ENCODE data around the gene POU5F2.
A peak's percentile ranks its signal among the peaks of the same experiment; 100 is the strongest.

The POU5F2 gene

DNA sequence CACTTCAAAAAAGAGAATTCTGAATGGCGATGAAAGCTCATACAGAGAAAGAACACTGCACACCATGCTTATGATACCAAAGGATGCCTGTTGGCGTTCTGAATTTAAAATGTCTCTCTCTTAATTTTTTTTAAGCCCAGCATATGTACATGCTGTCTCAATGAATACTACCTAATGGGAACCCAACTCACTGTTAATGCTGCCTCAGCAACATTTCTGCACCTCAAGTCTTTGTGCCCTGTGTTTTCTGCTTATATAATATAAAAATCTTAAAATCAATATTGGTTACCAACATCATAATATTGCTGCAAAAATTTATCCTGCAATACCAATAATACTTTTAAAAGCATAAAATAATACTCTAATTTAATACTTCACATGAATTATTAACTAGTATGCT is 44.1 kb upstream of the POU5F2 start:
- Histone ChIP-seq H2BK5ac (ENCODE audit: low read length) (no peak overlapping the region), H2AK5ac (ENCODE audit: low read depth, low read length) (no peak overlapping the region), H3K27ac (replicated peaks; ENCODE audit: low read length) (no peak overlapping the region), H2AFZ (ENCODE audit: low read length) (no peak overlapping the region), H3K18ac (ENCODE audit: low read length) (no peak overlapping the region), H3K4me3 (ENCODE audit: low read length in 2 of 2) (no peak overlapping the region), H4K91ac (ENCODE audit: low read depth, low read length, poor library complexity) (no peak overlapping the region), H3K79me1 (ENCODE audit: low read depth, low read length) (no peaks in the 10 kb centered on the region), H2BK120ac (ENCODE audit: low read depth, low read length) (no peak overlapping the region), H3K23ac (ENCODE audit: low read depth, low read length, poor library complexity) (no peak overlapping the region), H3K4me2 (ENCODE audit: insufficient read depth, low read length, poor library complexity, severe bottlenecking) (no peak overlapping the region), H3K4me1 (ENCODE audit: control insufficient read depth in 2 of 2, insufficient read depth in 1 of 2, low read depth in 1 of 2, low read length in 2 of 2) (peaks cover 0 to 3% of the 10 kb centered on the region in 2 donors), H3K9me3 (replicated peaks in 1 of 2; ENCODE audit: control insufficient read depth in 2 of 2, insufficient read depth in 1 of 2, low read depth in 1 of 2, low read length in 2 of 2) (no peaks in the 10 kb centered on the region), H3K27me3 (ENCODE audit: control insufficient read depth in 3 of 3, insufficient read depth in 3 of 3, low read depth in 1 of 3, low read length in 3 of 3) (no peaks in the 10 kb centered on the region), H3K9ac (ENCODE audit: low read depth, low read length, poor library complexity) (no peak overlapping the region), H3K4ac (ENCODE audit: low read length) (no peak overlapping the region), H2BK12ac (ENCODE audit: low read length) (no peak overlapping the region), H3K36me3 (replicated peaks in 1 of 2; ENCODE audit: control insufficient read depth in 2 of 2, insufficient read depth in 2 of 2, low read length in 2 of 2) (no peaks in the 10 kb centered on the region), H2BK15ac (ENCODE audit: low read length) (no peak overlapping the region), H3K14ac (ENCODE audit: low read length) (no peak overlapping the region), H4K8ac (ENCODE audit: low read depth, low read length) (no peak overlapping the region)
- no CpG with 5 or more reads among the region's 2 CpGs for WGBS, 2 donors (ENCODE audit: extremely low coverage in 2 of 2, insufficient read length in 2 of 2, insufficient replicate concordance in 1 of 2)
- DNase-seq (ENCODE audit: low spot score): no peak

DNA sequence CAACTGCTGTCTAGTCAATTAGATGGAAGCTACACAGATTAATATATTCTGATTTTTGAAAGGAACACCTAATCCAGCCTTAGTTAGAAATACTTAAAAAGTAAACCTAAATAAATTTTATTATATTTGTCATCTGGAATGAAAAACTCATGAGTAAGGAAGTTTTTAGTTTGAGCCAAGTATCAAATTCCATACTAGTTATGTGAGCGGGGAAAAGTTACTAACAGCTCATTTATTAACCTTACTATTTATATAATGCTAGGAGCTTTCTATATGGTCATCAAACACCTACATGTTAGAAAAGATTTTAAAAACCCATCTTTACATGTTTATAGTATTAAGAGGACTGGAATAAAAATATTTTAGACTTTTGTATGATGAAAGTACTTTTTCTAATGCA is 41.6 kb upstream of the POU5F2 start:
- H2BK120ac ChIP-seq (ENCODE audit: low read depth, low read length): no peak overlapping the region
- no peak overlapping the region for H3K9ac ChIP-seq (ENCODE audit: low read depth, low read length, poor library complexity)
- H2BK12ac ChIP-seq (ENCODE audit: low read length): no peak overlapping the region
- WGBS, 2 donors (ENCODE audit: extremely low coverage in 2 of 2, insufficient read length in 2 of 2, insufficient replicate concordance in 1 of 2): no CpG with 5 or more reads among the region's 1 CpG
- H4K91ac ChIP-seq (ENCODE audit: low read depth, low read length, poor library complexity): no peak overlapping the region
- H3K14ac ChIP-seq (ENCODE audit: low read length): no peak overlapping the region
- H2BK15ac ChIP-seq (ENCODE audit: low read length): no peak overlapping the region
- H2AK5ac ChIP-seq (ENCODE audit: low read depth, low read length): no peak overlapping the region
- H3K79me1 ChIP-seq (ENCODE audit: low read depth, low read length): no peaks in the 10 kb centered on the region
- no peak overlapping the region for H3K27ac ChIP-seq (replicated peaks; ENCODE audit: low read length)
- H3K4me1 ChIP-seq (ENCODE audit: control insufficient read depth in 2 of 2, insufficient read depth in 1 of 2, low read depth in 1 of 2, low read length in 2 of 2): peaks cover 0 to 26% of the 10 kb centered on the region in 2 donors
- H3K4me3 ChIP-seq (ENCODE audit: low read length in 2 of 2): no peak overlapping the region
- H3K9me3 ChIP-seq (replicated peaks in 1 of 2; ENCODE audit: control insufficient read depth in 2 of 2, insufficient read depth in 1 of 2, low read depth in 1 of 2, low read length in 2 of 2): no peaks in the 10 kb centered on the region
- H3K36me3 ChIP-seq (replicated peaks in 1 of 2; ENCODE audit: control insufficient read depth in 2 of 2, insufficient read depth in 2 of 2, low read length in 2 of 2): no peaks in the 10 kb centered on the region
- H3K23ac ChIP-seq (ENCODE audit: low read depth, low read length, poor library complexity): no peak overlapping the region
- H2BK5ac ChIP-seq (ENCODE audit: low read length): no peak overlapping the region
- no peak overlapping the region for H2AFZ ChIP-seq (ENCODE audit: low read length)
- no peak overlapping the region for H3K4me2 ChIP-seq (ENCODE audit: insufficient read depth, low read length, poor library complexity, severe bottlenecking)
- no peak overlapping the region for H3K4ac ChIP-seq (ENCODE audit: low read length)
- DNase-seq (ENCODE audit: low spot score): no peak
- no peaks in the 10 kb centered on the region for H3K27me3 ChIP-seq (ENCODE audit: control insufficient read depth in 3 of 3, insufficient read depth in 3 of 3, low read depth in 1 of 3, low read length in 3 of 3)
- H3K18ac ChIP-seq (ENCODE audit: low read length): no peak overlapping the region
- H4K8ac ChIP-seq (ENCODE audit: low read depth, low read length): no peak overlapping the region

DNA sequence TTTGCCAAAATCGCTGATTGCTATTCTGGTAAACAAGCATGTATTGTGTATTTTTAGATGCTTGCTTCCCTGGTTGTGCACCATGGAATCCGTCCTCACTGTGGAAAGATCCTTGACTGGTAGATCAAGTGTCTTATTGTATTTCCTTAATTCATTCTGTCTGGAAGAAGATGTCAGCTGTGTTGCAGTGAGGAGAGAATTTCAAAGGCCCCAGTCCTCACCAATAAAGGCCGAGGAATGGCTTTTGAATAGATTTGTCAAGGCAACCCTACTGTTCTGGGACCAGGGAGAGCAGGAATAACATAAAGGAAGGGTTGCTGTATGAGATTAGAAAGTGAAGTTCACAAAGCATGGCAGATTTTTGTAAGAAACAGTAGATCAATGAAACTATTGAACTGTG is 36.2 kb upstream of the POU5F2 start:
- Histone ChIP-seq H3K23ac (ENCODE audit: low read depth, low read length, poor library complexity) (no peak overlapping the region), H2BK12ac (ENCODE audit: low read length) (no peak overlapping the region), H3K4me3 (ENCODE audit: low read length in 2 of 2) (no peak overlapping the region), H3K4me1 (ENCODE audit: control insufficient read depth in 2 of 2, insufficient read depth in 1 of 2, low read depth in 1 of 2, low read length in 2 of 2) (peaks cover 2 to 26% of the 10 kb centered on the region in 2 donors), H3K79me1 (ENCODE audit: low read depth, low read length) (no peaks in the 10 kb centered on the region), H3K14ac (ENCODE audit: low read length) (no peak overlapping the region), H4K91ac (ENCODE audit: low read depth, low read length, poor library complexity) (no peak overlapping the region), H3K4me2 (ENCODE audit: insufficient read depth, low read length, poor library complexity, severe bottlenecking) (no peak overlapping the region), H2BK120ac (ENCODE audit: low read depth, low read length) (no peak overlapping the region), H4K8ac (ENCODE audit: low read depth, low read length) (no peak overlapping the region), H2AK5ac (ENCODE audit: low read depth, low read length) (no peak overlapping the region), H3K9me3 (replicated peaks in 1 of 2; ENCODE audit: control insufficient read depth in 2 of 2, insufficient read depth in 1 of 2, low read depth in 1 of 2, low read length in 2 of 2) (peaks cover 0 to 13% of the 10 kb centered on the region in 2 donors), H3K36me3 (replicated peaks in 1 of 2; ENCODE audit: control insufficient read depth in 2 of 2, insufficient read depth in 2 of 2, low read length in 2 of 2) (peaks cover 0 to 8% of the 10 kb centered on the region in 2 donors), H3K27me3 (ENCODE audit: control insufficient read depth in 3 of 3, insufficient read depth in 3 of 3, low read depth in 1 of 3, low read length in 3 of 3) (no peaks in the 10 kb centered on the region), H2BK5ac (ENCODE audit: low read length) (no peak overlapping the region), H3K9ac (ENCODE audit: low read depth, low read length, poor library complexity) (no peak overlapping the region), H3K18ac (ENCODE audit: low read length) (no peak overlapping the region), H3K4ac (ENCODE audit: low read length) (no peak overlapping the region), H2BK15ac (ENCODE audit: low read length) (no peak overlapping the region), H2AFZ (ENCODE audit: low read length) (no peak overlapping the region), H3K27ac (replicated peaks; ENCODE audit: low read length) (no peak overlapping the region)
- no CpG with 5 or more reads among the region's 3 CpGs for WGBS, 2 donors (ENCODE audit: extremely low coverage in 2 of 2, insufficient read length in 2 of 2, insufficient replicate concordance in 1 of 2)
- DNase-seq (ENCODE audit: low spot score): peak; percentile 6

DNA sequence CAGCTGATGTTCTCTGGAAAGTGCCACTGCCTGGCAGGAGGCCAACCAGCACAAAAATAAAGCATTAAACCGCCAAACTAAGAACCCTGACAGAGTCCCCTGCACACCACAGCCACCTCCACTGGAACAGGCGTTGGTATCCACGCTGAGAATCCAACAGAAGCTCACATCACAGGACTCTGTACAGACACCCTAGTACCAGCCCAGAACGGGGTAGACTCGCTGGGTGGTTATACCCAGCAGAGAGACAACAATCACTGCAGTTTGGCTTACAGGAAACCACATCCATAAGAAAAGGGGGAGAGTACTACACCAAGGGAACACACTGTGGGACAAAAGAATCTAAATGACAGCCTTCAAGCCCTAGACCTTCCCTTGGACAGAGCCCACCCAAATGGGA is 15.0 kb upstream of the POU5F2 start:
- Histone ChIP-seq H3K9me3 (replicated peaks in 1 of 2; ENCODE audit: control insufficient read depth in 2 of 2, insufficient read depth in 1 of 2, low read depth in 1 of 2, low read length in 2 of 2) (peaks cover 0 to 22% of the 10 kb centered on the region in 2 donors), H3K36me3 (replicated peaks in 1 of 2; ENCODE audit: control insufficient read depth in 2 of 2, insufficient read depth in 2 of 2, low read length in 2 of 2) (no peaks in the 10 kb centered on the region), H3K18ac (ENCODE audit: low read length) (no peak overlapping the region), H3K9ac (ENCODE audit: low read depth, low read length, poor library complexity) (no peak overlapping the region), H3K23ac (ENCODE audit: low read depth, low read length, poor library complexity) (no peak overlapping the region), H2AFZ (ENCODE audit: low read length) (no peak overlapping the region), H4K8ac (ENCODE audit: low read depth, low read length) (no peak overlapping the region), H3K4me3 (ENCODE audit: low read length in 2 of 2) (no peak overlapping the region), H2BK12ac (ENCODE audit: low read length) (no peak overlapping the region), H3K4ac (ENCODE audit: low read length) (no peak overlapping the region), H4K91ac (ENCODE audit: low read depth, low read length, poor library complexity) (no peak overlapping the region), H3K79me1 (ENCODE audit: low read depth, low read length) (no peaks in the 10 kb centered on the region), H2BK15ac (ENCODE audit: low read length) (no peak overlapping the region), H3K27me3 (ENCODE audit: control insufficient read depth in 3 of 3, insufficient read depth in 3 of 3, low read depth in 1 of 3, low read length in 3 of 3) (no peaks in the 10 kb centered on the region), H2BK120ac (ENCODE audit: low read depth, low read length) (no peak overlapping the region), H3K4me1 (ENCODE audit: control insufficient read depth in 2 of 2, insufficient read depth in 1 of 2, low read depth in 1 of 2, low read length in 2 of 2) (peaks cover 3 to 4% of the 10 kb centered on the region in 2 donors), H3K4me2 (ENCODE audit: insufficient read depth, low read length, poor library complexity, severe bottlenecking) (no peak overlapping the region), H2BK5ac (ENCODE audit: low read length) (no peak overlapping the region), H3K14ac (ENCODE audit: low read length) (no peak overlapping the region), H3K27ac (replicated peaks; ENCODE audit: low read length) (no peak overlapping the region), H2AK5ac (ENCODE audit: low read depth, low read length) (no peak overlapping the region)
- no CpG with 5 or more reads among the region's 5 CpGs for WGBS, 2 donors (ENCODE audit: extremely low coverage in 2 of 2, insufficient read length in 2 of 2, insufficient replicate concordance in 1 of 2)
- DNase-seq (ENCODE audit: low spot score): no peak
